Hindlimb muscle (tissue), 1 donor: ENCODE measurements around the gene XXYLT1. TPM values are rescaled to one million over a fixed set of nuclear protein-coding genes. Genes with fewer than 3 reads are reported as not detected.
"Not testable (repeated sequence)": the region's sequence is repeated elsewhere in the genome, so short reads cannot be mapped to it uniquely, and the experiment has no call there.

Experiments used
- DNase-seq: peaks from one replicate; pipeline ENCODE4 v3.0.0-alpha.2; 2013
- polyA plus RNA-seq: library from polyadenylated mRNA; unstranded; fragments of 120-200 nt; gene quantifications from one replicate; pipeline ENCODE4 v1.2.1, GENCODE V29; 2013; ENCODE audit not compliant: insufficient read length

Gene XXYLT1
- polyA plus RNA-seq, 1 donor, result 23.0 TPM

DNA sequence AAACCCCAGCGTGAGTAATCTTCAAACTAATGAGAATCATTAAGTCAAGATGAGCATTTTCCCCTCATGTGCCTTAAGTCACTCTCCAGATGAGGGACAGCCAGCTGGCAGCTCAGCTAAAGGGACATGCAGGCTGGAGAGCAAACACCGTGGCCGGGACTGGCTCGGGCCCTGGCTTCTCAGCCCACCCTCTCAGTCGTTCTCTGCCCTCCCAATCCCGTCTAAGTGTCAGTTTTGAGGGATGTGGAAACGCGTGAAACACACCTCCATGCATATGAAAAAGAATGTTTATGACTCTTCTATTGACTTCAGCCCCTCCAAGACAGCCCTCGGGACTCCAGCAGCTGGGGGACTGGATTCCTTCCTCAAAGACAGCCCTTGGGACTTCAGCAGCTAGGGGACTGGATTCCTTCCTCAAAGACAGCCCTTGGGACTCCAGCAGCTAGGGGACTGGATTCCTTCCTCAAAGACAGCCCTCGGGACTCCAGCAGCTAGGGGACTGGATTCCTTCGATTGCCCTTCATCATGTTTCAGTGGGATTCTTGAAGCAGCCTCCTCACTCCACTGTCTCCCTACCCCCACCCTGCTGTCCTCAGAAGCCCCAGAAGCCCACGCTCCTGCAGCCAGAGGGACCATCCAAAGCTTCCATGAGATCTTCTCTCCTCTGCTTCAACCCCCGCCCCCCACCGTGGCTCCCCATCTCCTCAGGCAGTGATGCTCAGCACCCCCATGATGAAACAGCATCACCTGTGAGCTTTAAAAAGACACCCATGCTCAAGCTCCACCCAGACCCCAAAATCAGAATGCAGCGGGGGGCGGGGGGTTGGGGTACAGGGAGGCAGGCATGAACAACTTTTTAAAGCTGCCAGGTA, 228.9 kb downstream of the XXYLT1 start:
- no peak for DNase-seq

DNA sequence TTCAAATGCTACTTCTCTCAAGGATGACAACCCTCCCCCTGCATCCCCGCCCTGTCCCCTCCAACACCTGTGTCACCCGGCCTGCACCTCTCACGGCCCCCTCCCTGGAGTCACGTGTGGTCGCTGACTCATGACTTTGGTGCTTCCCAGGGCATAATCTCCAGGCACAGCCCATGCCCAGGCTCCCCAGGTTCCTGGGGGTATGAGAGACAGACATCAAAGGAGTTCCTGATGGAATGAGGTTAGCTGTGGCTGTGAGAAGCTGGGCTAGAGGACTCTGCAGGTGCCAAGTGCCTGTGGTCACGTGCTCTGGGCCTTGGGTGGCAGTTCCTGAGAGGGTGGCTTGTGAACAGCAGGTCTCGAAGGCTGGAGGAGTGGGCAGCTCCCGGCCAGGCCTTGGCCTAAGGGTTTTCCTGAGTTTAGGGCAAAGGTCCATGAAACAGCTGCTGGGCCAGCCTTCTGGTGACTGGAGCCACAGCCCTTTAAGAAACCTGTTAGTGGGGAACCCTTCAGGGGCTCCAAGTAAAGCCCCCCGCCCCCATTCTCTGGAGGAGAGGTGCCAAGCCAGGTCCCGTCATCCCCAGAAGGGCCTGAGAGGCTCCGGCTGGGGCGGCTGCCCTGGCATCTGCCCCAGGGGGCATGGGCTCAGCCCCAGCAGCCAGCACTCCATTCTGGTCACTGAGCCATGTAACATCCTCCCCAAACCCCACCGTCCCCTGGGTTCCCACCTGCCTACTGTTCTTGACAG, 230.0 kb downstream of the XXYLT1 start:
- no peak for DNase-seq

DNA sequence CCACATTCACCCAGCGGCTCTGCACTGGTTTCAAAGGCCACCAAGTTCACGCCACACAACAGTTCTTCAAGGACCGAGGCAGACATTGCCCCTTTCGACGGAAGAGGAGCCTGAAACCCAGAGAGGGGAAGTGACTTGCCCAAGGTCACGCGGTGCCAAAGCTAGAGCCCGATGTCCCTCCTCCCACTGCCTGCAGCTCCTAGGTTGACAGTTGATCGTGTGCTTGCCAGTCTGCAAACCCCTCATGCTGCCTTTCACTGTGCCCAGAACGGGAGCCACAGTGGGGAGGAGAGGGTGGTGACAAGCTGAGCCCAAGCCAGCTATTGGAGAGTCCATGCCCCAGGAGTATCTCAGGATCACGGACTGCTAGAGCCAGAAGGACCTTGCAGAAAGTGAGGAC, 230.9 kb downstream of the XXYLT1 start:
- no peak for DNase-seq

DNA sequence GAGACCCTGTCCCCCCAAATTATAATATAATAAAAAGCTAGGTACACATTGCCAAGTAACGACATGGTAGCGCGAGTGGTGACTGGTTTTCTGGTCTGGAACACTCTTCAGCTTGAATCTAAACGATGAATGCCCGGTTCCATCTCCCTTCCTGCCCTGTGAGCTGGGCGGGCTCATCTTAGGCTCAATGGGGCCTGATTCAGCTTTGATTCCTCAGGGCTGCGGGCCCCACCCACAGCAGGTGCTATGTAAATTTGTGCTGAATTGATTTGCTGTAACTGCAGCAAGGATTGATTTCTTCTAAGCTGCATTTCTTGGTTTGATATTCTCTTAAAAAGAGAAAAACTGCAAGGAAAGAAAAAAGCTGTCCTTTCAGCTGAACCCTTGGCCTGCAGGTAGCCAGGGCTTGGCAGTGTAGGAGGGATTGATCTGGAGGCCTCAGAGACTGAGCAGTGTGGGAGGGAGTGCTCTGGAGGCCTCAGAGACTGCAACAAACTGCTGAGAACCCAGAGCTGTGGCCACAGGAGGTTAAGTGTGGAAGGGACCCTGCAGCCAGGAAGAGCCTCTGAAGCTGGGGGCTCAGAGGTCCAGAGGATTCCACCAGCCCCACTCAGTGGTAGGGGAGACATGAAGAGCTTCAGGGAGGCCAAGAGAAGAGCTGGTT, 231.6 kb downstream of the XXYLT1 start:
- no peak for DNase-seq

DNA sequence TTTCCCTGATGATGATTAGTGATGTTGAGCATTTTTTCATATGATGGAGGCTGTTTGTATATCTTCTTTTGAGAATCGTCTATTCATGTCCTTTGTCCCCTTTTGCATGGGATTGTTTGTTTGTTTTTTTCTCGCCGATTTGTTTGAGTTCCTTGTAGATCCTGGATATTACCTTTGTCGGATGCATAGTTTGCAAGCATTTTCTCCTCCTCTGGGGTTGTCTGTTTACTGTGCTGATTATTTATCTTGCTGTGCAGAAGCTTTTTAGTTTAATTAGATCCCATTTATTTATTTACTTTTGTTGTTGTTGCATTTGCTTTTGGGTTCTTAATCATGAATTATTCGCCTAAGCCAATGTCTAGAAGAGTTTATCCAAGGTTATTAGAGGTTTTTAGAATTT, 232.8 kb downstream of the XXYLT1 start:
- DNase-seq, result no peak

DNA sequence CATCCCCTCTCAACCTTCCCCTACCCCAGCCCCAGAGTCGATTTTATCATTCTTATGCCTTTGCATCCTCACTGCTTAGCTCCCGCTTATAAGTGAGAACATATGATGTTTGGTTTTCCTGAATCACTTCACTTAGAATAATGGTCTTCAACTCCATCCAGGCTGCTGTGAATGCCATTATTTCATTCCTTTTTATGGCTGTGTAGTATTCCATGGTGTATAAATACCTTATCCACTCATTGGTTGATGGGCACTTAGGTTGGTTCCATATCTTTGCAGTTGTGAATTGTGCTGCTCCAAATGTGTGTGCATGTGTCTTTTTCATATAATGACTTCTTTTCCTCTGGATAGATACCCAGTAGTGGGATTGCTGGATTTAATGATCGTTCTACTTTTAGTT, 233.4 kb downstream of the XXYLT1 start:
- DNase-seq, result not testable (repeated sequence)

DNA sequence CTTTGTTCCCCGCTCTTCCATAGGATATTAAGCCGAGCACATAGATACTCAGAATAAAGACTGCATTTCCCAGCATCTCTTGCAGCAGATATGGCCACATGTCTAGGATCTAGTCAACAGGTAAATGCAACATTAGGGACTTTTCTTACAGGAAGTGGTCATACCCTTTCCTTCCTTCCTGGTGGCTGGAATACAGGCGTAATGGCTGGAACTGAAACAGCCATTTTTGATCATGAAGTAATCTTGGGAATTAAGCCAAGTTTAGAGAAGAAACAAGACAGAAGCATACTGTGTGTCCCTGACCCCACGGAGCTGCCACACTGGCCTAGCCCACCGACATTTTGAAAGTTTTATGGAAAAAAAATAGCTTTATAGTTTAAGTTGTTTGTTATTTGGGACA, 234.0 kb downstream of the XXYLT1 start:
- DNase-seq, result no peak

DNA sequence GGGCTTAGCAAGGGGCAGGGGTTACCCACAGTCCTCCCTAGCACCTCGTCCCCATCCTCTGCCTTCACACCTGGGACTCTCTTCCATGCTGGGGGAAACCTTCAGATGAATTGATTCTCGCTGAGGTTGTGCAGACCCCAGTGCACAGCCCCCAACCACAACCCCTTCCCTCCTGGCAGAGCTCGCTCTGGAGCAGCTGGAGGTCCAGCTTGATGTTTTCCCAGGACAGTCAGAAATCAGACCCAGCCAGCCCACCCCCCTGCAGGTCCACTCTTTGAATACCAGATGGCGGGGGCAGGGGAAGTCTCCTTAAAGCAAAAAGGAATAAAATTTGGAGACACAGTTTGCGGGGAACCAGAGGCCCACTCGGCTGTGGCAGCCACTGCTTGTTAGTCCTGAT, 234.4 kb downstream of the XXYLT1 start:
- DNase-seq, result no peak

DNA sequence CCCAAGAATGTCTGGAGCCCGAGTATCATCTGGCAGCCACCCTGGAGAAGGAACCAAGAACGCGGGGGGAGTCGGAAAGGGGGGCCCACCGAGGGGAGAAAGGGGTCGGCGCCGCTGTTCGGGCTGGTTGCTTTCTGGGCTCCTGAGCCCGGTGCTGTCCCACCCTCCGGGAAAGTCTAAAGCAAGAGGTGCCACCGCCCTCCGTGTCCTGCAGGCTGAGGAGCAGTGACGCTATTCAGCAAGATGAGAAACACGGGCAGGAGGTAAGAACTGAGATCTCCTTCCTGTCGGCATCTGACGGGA, 234.8 kb downstream of the XXYLT1 start:
- DNase-seq, result no peak

DNA sequence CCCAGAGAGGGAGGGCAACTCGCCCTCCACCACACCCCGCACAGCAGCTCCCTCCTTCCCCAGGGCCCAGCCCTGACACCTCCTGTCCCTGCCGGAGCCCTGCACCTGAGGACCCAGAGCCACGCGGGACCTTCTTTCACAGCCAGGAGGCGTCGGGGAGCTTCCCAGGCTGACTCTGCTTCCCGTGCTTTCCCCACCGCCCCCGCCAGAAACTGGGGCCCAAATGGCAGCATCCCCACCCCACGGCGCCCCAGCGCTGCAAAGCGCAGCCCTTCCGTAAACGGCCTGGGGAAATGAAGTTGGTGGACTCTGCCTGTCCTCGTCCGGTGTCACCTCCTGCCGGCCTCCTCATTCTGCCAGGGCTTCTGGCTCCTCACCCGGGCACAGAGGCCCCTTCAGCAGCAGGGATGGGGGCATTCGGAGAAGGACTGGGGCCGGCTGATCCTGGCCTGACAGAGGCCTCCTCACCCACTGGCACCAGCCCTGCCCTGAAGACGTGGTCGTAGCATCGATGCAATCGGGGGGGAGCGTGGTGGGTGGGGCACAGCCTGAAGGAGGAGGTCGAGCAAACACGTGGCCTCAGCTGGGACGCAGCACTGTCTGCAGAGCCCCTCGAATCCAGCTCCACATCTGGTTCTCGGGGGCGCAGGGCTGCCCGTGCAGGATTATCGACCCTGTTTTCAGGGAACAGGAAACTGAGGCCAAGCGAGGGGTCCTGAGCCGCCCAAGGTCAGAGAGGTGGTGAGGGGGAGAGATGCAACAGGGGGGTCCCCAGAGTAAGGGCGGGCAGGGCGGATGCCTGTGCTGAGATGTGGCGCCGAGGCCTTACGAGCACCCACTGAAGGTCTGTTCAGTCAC, 235.4 kb downstream of the XXYLT1 start:
- DNase-seq, result no peak

DNA sequence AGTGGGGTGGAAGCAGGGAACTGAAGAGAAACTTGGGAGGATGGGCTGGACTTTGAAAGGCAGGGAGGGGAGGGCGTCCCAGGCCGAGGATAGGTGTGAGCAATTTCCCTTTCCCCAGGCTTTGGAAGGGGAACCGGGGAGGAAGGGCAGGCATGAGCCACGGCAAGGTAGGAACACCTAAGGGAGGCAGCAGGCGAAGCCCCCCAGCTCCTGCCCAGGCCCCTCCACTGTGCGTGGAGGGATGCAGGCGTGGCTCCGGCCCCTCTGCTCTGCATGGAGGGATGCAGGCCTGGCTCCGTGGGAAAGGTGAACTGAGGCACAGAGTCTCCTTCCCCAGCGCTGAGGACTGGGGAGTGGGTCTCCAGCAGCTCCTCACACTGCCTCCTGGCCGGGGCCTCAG, 236.4 kb downstream of the XXYLT1 start:
- DNase-seq, result no peak

DNA sequence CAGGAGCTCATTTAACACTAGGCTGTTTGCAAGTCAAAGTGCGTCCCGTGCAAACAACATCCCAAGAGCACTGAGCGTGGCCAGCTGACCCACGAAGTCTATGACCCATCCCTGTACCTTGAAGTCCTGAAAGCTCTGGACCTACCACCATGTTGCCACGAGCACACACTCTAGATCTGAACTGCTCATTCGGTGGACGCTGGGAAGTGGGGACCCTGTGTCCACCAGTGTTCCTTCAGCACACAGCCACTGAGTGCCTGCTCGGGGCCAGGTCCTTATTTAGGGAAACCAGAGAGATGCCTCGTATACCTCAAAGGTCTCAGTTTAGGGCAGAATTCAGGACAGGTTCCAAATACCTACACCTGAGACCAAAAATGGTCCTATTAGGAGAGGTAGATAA, 236.9 kb downstream of the XXYLT1 start:
- no peak for DNase-seq

DNA sequence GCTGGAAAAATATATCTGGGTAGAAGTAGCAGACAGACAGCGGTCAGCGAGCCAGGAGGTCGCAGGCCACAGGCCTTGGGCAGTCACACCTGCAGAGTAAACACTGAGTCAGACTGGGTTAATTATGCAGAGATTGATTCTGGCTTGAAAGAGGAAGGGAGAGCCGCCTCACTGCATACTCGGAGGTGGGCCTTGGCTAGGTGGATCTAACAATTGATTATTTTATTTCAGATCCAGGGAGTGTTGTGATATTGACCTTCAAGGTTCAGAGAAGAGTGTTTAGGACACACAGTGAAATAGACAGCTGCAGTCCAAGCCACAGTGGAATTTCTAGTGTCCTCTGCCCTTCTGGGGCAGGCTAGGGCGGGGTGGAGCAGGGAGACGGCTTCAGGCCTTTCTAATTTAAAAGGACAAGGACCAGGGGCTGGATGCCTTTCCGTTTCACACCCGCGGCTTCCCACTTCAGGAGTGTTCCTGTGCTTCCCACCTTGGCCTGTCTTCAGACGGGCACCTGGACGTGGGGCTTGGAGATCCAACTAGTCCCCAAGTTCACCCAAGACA, 237.3 kb downstream of the XXYLT1 start:
- DNase-seq, result no peak

DNA sequence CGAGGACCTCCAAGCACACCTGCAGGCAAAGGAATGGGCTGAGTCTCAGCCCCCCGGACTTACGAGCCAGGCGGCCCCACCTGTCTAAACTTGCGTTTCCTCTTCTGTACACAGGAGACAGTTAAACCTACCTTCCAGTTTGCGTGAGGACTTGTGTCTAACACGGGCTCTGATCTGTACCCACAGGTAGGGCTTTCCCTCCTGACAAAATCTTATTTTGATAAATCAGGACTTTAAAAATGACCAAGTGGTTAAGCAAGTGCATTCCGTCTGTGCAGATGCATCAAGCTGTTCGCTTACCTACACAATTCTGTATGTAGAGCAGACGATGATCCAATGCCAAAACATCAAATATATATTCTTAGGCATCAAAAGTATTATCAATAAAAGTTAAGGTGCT, 238.0 kb downstream of the XXYLT1 start:
- DNase-seq, result no peak

DNA sequence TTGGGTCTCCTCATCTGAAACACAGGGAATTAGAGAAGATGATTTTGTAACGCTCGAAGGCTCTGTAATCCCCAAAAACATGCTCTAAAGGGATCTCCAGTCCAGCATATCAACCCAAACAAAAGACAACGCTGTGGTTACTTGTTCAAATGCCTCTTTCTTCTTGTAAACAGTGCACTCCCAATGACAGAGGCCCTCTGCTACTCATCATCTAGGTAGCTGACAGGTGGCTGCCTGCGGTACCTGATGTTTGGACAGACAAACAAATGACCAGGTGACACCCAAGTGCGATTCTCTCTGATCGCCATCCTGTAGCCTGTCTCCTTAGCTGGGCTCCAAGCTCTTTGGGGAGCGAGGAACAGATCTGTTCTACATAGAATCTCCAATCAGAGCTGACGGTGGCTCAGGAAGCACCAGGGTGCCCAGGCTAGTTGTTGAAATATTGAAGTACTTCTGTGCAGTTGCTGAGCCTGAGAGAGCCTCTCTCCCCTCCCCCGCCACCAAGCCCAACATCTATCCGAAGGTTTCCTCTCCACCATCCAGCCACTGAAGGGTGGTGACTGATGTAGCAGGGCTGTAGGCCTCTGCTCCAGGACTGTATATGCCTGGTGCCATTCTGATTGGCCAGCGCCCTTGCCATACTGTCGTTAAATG, 238.7 kb downstream of the XXYLT1 start:
- DNase-seq, result no peak

DNA sequence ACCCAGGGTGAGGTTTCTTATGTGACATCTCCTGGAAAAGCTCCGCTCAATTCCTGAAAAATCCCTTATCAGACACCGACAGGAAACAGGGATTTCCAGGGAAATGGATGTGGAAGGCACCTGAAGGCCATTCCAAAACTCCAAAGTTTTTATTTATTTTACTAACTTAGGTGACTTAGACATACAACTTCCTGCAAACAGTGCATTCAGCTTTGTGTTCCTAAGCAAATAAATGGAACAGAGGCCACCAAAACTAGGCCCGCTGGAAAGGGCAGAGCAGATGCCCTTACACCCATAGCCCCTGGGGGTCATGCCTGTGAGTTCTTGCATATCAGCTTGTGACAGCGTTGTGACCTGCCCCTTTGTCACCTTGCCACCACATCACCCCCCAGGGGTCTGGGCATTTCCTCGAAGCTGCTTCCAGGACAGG, 239.4 kb downstream of the XXYLT1 start:
- DNase-seq, result no peak

DNA sequence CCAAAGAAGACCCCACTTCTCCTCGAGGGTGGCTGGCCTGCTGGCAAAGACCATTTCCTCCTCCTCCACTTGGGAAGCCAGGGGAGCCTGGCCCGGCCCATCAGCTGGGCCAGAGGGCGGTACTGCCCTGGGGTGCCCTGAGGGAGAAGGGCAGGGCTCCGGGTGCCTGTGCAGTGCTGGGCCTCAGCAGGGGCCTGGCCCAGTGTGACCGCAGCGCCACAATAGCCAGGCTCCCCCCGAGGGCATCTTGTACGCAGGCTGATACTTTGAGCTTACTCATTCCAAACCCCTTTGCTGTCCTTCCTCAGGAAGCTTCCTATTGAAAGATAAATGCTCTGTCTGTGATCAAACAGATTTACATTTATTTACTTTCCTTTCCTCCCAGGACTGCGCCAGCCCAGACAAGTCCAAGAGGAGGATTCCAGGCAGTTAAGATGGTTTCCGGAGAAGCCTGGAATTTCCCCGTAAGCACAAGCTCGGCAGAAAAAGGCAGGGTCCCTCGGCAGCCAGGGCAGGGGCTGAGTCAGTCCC, 240.1 kb downstream of the XXYLT1 start:
- no peak for DNase-seq

DNA sequence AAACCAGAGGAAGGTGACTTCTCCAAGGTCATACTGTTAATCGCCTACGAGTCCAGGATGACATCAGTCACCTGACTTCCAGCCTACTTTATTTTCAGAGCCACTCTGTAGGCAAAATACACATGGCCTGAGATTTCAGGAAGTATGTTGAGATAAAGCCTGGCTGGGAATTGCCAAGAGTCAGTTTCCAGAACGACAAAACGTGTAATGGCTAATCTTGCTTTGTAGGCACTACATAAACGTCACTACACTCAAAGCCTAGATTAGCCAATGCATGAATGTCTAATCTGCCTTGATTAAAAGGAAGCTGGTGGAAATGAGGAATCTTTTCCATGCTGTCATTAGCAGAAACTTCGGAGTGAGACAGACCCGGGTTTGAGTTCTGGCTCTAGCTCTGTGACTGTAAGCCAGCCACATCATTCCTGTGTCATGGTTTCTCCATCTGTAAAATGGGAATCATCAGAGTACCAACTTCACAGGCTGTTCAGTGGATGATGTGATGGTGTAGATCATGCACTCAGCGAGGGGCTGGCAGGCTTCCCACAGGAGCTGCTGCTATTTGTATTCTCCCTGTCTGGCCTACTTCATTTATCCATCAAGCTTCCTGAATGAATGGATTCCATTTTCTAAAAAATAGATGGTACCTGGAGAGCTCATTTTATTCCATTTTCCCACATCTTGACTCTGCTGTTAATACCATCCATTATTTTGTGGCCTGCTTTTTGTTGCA, 241.9 kb downstream of the XXYLT1 start:
- no peak for DNase-seq

DNA sequence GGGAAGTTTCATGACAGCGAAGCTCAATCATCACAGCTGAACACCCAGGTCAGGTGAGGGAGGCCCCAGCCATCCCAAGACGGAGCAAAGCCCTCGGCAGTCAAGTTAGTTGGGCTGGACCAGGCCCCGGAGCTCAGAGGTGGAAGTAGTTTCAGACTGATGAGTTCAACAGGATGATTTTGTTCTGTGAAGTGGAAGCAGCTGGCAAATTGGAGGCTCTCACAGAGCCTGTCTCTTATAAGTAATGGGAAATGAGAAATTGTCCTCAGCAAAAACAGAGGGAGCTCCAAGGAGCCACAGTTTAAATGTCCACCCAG, 245.1 kb downstream of the XXYLT1 start:
- DNase-seq, result no peak

DNA sequence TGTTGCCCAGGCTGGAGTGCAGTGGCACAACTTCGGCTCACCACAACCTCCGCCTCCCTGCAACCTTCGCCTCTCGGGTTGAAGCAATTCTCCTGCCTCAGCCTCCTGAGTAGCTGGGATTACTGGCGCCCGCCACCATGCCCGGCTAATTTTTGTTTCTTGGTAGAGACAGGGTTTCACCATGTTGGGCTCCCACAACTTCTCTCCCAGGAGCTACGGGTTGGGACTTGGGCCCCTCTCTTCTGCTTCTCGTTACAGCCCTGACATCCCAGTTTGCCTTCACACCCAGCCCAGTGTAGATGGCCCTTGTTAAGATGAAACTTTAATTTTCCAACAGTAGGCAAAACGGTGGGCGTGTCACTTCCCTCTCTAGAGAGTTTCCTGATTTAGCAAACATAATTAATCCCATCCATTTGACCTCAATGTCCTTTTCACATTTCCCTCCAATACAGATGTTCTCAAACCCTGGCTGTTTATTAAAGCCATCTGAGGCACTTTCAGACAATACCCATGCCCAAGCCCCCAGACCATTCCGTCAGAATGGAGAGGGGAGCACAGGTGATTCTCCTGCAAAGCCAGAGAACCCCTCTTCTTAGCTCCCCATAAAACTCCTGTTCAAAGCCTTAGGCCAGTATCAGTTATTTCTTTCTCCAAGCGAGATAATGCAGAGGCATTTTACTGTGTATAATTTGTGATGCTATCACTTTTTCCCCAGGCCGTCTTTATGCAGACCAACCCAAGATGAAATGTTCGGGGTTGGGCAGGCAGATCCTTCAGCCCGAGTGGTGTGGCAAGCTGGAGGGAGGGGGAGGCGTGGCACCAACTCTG, 245.7 kb downstream of the XXYLT1 start:
- no peak for DNase-seq
